Astrocyte (in vitro differentiated cells and primary cell): ENCODE data around the gene OGN. TPM values are rescaled to one million over a fixed set of nuclear protein-coding genes. Genes with fewer than 3 reads are reported as not detected.

Experiments used
- DNase-seq: peaks from one replicate; pipeline ENCODE4 v3.0.0-alpha.2; 2010; ENCODE audit warnings: low read depth
- FAIRE-seq: peaks from 2 replicates; lab custom pipeline; 2011; peaks lifted over from hg19 to GRCh38; lab: Jason Lieb, UNC
- H2AFZ ChIP-seq: 2 replicates; pipeline ENCODE4 v1.6.0; 2012; ENCODE audit warnings: low read depth, low read length, inconsistent platforms
- H3K27ac ChIP-seq: 2 replicates; pipeline ENCODE4 v1.5.1; 2011; ENCODE audit warnings: low read depth, low read length, inconsistent platforms
- H3K27me3 ChIP-seq: 2 replicates; pipeline ENCODE4 v1.6.0; 2011; ENCODE audit warnings: low read length, inconsistent platforms; ENCODE audit not compliant: insufficient read depth
- H3K36me3 ChIP-seq: 2 replicates; pipeline ENCODE4 v1.5.1; 2011; ENCODE audit warnings: low read length, inconsistent platforms; ENCODE audit not compliant: insufficient read depth
- H3K4me1 ChIP-seq: 2 replicates; pipeline ENCODE4 v1.5.1; 2011; ENCODE audit warnings: low read length, inconsistent platforms; ENCODE audit not compliant: insufficient read depth
- H3K4me2 ChIP-seq: 2 replicates; pipeline ENCODE4 v1.6.0; 2012; ENCODE audit warnings: low read length, inconsistent platforms
- H3K4me3 ChIP-seq: 2 replicates; pipeline ENCODE4 v1.5.1; 2011; ENCODE audit warnings: low read depth, mild to moderate bottlenecking, low read length, inconsistent platforms; ENCODE audit not compliant: insufficient read depth
- H3K79me2 ChIP-seq: 2 replicates; pipeline ENCODE4 v1.6.0; 2012; ENCODE audit warnings: mild to moderate bottlenecking, low read length, inconsistent platforms; ENCODE audit not compliant: insufficient read depth
- H3K9ac ChIP-seq: 2 replicates; pipeline ENCODE4 v1.6.0; 2012; ENCODE audit warnings: mild to moderate bottlenecking, low read length, inconsistent platforms
- H3K9me3 ChIP-seq: 2 replicates; pipeline ENCODE4 v1.5.1; 2012; ENCODE audit warnings: low read depth, mild to moderate bottlenecking, low read length, inconsistent platforms; ENCODE audit not compliant: insufficient read depth
- H4K20me1 ChIP-seq: 2 replicates; pipeline ENCODE4 v1.6.0; 2012; ENCODE audit warnings: low read length, inconsistent platforms; ENCODE audit not compliant: insufficient read depth
- H3K27ac Mint-ChIP-seq: one replicate; pipeline ENCODE4 v1.8.0; 2021; ENCODE audit warnings: mild to moderate bottlenecking, mixed read lengths; ENCODE audit not compliant: unreplicated experiment
- H3K27me3 Mint-ChIP-seq: one replicate; pipeline ENCODE4 v1.8.0; 2021; ENCODE audit warnings: low read depth, mixed read lengths; ENCODE audit not compliant: unreplicated experiment
- H3K36me3 Mint-ChIP-seq: one replicate; pipeline ENCODE4 v1.8.0; 2021; ENCODE audit warnings: low read depth, mixed read lengths; ENCODE audit not compliant: unreplicated experiment
- H3K4me1 Mint-ChIP-seq: one replicate; pipeline ENCODE4 v1.8.0; 2021; ENCODE audit warnings: low read depth, mixed read lengths; ENCODE audit not compliant: unreplicated experiment
- H3K4me3 Mint-ChIP-seq: one replicate; pipeline ENCODE4 v1.8.0; 2021; ENCODE audit warnings: mild to moderate bottlenecking, moderate library complexity, mixed read lengths; ENCODE audit not compliant: unreplicated experiment
- H3K9me3 Mint-ChIP-seq: one replicate; pipeline ENCODE4 v1.8.0; 2021; ENCODE audit warnings: mild to moderate bottlenecking, mixed read lengths; ENCODE audit not compliant: unreplicated experiment
- CTCF ChIP-seq: IDR thresholded peaks from 2 replicates; pipeline ENCODE4 v1.5.1; 2011; ENCODE audit warnings: low read depth, mild to moderate bottlenecking, inconsistent platforms, low read length, moderate library complexity; ENCODE audit not compliant: insufficient read depth
- EZH2 ChIP-seq: IDR thresholded peaks from 2 replicates; pipeline ENCODE4 v1.6.1; 2012; ENCODE audit warnings: mild to moderate bottlenecking, low read length, inconsistent platforms; ENCODE audit not compliant: insufficient read depth
- total RNA-seq: library from RNA; stranded (reverse); gene quantifications from 2 replicates; pipeline ENCODE4 v1.2.1, GENCODE V29; 2021

OGN gene
- total RNA-seq, 1 donor from 2014 or later: not detected

- Histone ChIP-seq H3K27me3 (no peaks in the 10 kb centered on the region), H4K20me1 (no peaks in the 10 kb centered on the region), H3K4me1 (no peaks in the 10 kb centered on the region), H2AFZ (peak overlapping the region; percentile 26), H3K4me2 (no peak overlapping the region), H3K79me2 (no peaks in the 10 kb centered on the region), H3K9ac (no peak overlapping the region), H3K36me3 (no peaks in the 10 kb centered on the region), H3K4me3 (no peak overlapping the region), H3K9me3 (no peaks in the 10 kb centered on the region), H3K27ac (no peak overlapping the region)
- Mint-ChIP-seq H3K27me3 (no peaks in the 10 kb centered on the region), H3K9me3 (peaks cover 13% of the 10 kb centered on the region), H3K27ac (no peak overlapping the region), H3K36me3 (peaks cover 5% of the 10 kb centered on the region), H3K4me1 (no peaks in the 10 kb centered on the region), H3K4me3 (no peak overlapping the region)
- TF ChIP-seq EZH2: no peak
- no peak for TF ChIP-seq CTCF
- FAIRE-seq: no peak
- no peak for DNase-seq
These were observed 44.9 kb downstream of the OGN start for GRCh38 chr9:92359394-92359995.

GRCh38 chr9:92353051-92353450, 51.3 kb downstream of the OGN start:
- H3K9me3 Mint-ChIP-seq: peaks cover 22% of the 10 kb centered on the region
- Histone ChIP-seq H3K4me1 (no peaks in the 10 kb centered on the region), H4K20me1 (no peaks in the 10 kb centered on the region), H2AFZ (no peak overlapping the region), H3K36me3 (no peaks in the 10 kb centered on the region), H3K9me3 (peaks cover 5% of the 10 kb centered on the region), H3K4me2 (no peak overlapping the region), H3K27me3 (no peaks in the 10 kb centered on the region), H3K4me3 (no peak overlapping the region), H3K9ac (no peak overlapping the region), H3K27ac (no peak overlapping the region), H3K79me2 (no peaks in the 10 kb centered on the region)
- no peak overlapping the region for H3K4me3 Mint-ChIP-seq
- H3K36me3 Mint-ChIP-seq: peaks cover 5% of the 10 kb centered on the region
- no peaks in the 10 kb centered on the region for H3K27me3 Mint-ChIP-seq
- no peak for TF ChIP-seq CTCF
- no peak for TF ChIP-seq EZH2
- FAIRE-seq (no peak), DNase-seq (no peak)
- H3K27ac Mint-ChIP-seq: no peak overlapping the region
- no peaks in the 10 kb centered on the region for H3K4me1 Mint-ChIP-seq

GRCh38 chr9:92350740-92351133, 53.6 kb downstream of the OGN start:
- Histone ChIP-seq H3K9ac (no peak overlapping the region), H3K79me2 (no peaks in the 10 kb centered on the region), H3K4me3 (no peak overlapping the region), H3K4me1 (no peaks in the 10 kb centered on the region), H2AFZ (no peak overlapping the region), H4K20me1 (no peaks in the 10 kb centered on the region), H3K9me3 (peaks cover 5% of the 10 kb centered on the region), H3K4me2 (no peak overlapping the region), H3K27me3 (no peaks in the 10 kb centered on the region), H3K36me3 (no peaks in the 10 kb centered on the region), H3K27ac (no peak overlapping the region)
- Mint-ChIP-seq H3K9me3 (peaks cover 13% of the 10 kb centered on the region), H3K36me3 (peaks cover 5% of the 10 kb centered on the region), H3K27me3 (no peaks in the 10 kb centered on the region), H3K27ac (no peak overlapping the region), H3K4me1 (no peaks in the 10 kb centered on the region), H3K4me3 (no peak overlapping the region)
- DNase-seq: no peak
- FAIRE-seq: no peak
- TF ChIP-seq EZH2: no peak
- no peak for TF ChIP-seq CTCF
